HG03442 (cell line): ENCODE data around the gene GLB1L2.

Experiments used
- ATAC-seq: cut with Tn5 transposase; IDR thresholded peaks from one replicate; pipeline ENCODE4 v1.9.1; 2021; ENCODE audit warnings: mild to moderate bottlenecking, moderate library complexity; ENCODE audit not compliant: unreplicated experiment

GLB1L2 gene

GRCh38 chr11:134364261-134364660 is 32.5 kb downstream of the GLB1L2 start:
- ATAC-seq, result no peak

DNA sequence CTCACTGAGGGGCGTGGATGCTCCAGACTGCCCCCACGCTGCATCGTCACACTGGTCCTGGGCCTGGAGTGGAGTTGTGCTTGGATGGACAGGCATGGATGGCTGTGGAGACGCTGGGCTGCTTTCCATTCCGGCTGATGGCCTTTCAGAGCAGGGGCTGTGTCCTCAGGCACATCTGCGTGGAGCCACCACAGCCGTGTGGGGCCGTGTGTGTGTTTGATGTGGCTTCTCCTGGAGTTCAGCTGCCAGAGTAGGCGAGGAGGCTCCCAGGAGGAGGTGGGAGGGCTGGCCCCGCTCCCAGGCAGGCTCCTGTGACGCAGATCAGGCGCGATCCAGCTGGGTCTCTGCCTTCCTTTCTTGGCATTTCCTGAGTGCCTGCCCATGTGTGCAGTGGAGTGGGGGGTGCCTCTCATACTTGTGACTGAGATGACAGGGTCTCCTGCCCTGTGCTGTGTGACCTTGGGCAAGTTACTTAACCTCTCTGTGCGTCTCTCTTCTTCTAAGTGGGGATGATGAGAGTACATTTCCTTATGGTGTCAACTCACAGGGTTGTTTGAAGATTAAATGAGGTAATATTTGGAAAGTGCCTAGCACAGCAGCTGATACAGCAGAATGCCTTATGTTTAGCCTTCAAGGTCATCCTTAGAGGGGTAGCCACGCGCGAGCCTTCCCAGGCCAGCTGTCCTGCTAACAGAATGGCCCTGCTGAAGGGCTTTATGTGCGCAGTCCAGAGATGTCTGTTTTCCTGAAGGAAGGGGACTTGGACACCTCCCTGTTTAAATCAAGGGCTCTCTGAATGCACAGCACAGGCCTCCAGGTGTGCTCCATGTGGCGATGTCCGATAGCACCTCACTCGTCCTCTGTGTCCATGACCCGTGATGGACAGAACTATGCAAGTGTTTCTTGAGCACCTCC is 33.5 kb downstream of the GLB1L2 start:
- no peak for ATAC-seq

GRCh38 chr11:134366254-134366653 is 34.5 kb downstream of the GLB1L2 start:
- no peak for ATAC-seq

DNA sequence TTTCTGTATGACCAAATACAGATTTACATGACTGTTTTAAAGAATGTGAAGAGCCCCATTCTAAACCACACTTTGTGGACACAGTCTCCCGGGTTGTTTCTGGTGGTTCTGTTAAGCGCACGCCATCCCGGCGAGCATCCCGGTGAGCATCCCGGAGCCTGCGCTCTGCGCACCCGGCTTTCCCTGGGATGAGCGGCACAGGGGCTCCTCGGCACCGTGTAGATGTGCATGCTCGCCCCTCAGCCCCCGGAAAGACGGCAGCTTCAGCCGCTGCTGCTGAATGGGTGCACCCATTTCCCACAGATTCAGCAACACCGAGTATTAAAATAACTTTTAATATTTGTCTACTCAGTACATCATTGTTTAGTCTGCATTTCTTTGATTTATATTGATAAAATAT is 36.0 kb downstream of the GLB1L2 start:
- ATAC-seq, result no peak

DNA sequence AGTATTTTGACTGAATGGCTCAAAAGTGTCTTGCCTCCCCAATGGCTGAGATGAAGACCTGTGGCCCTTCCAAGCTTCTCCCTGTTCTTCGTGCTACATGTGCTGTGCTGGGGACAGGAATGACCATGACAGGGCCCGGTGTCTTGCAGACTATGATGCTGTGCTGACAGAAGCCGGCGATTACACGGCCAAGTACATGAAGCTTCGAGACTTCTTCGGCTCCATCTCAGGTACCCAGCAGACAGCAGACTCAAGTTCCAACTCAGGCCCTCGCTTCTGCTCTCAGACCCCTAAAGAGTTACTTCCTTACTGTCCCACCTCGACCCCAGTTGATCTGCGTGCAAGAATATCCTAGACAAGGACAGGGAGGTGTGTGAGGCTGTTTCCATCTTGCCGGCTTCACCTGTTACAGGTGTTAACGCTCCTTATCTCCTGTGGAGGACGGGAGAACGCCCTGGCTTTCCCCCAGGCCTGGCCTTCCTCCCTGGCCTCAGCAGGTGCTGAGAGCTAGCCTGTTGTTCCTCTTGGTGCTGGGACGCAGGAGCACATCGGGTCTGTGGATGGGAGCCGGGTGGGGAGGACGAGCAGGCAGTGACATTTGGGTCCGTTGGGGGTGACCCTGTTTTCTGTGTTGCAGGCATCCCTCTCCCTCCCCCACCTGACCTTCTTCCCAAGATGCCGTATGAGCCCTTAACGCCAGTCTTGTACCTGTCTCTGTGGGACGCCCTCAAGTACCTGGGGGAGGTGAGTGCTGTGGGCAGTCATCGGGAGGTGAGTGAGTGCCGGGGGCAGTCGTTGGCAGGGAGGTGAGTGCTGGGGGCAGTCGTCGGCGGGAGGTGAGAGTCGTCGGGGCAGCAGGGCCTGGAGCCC is 38.1 kb downstream of the GLB1L2 start:
- no peak for ATAC-seq

- ATAC-seq, result no peak
Observed at GRCh38 chr11:134370526-134371435, 39.0 kb downstream of the GLB1L2 start.

- ATAC-seq, result no peak
Observed at GRCh38 chr11:134371436-134372185, 39.8 kb downstream of the GLB1L2 start.

DNA sequence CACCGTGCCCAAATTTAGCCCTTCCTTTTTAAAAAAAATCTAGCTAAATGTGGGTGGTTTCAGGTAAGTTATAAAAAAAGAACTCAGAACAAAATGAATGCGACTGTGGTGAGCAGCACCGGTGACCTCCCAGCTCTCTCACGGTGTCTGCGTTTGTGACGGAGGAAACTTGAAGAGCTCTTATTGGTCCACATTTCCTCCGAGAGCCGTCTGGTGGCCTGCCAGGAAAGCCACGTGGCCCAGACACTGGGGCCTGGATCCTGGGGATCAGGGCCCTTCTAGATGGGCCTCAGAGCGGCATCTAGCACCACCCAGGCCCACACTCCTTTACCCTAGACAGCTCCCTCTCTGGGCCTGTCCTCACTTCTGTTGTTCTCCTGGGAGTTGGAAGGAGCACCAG is 40.7 kb downstream of the GLB1L2 start:
- no peak for ATAC-seq

- ATAC-seq, result no peak
Observed at GRCh38 chr11:134372961-134373360, 41.2 kb downstream of the GLB1L2 start.

- ATAC-seq, result no peak
Observed at GRCh38 chr11:134373591-134374052, 41.8 kb downstream of the GLB1L2 start.

DNA sequence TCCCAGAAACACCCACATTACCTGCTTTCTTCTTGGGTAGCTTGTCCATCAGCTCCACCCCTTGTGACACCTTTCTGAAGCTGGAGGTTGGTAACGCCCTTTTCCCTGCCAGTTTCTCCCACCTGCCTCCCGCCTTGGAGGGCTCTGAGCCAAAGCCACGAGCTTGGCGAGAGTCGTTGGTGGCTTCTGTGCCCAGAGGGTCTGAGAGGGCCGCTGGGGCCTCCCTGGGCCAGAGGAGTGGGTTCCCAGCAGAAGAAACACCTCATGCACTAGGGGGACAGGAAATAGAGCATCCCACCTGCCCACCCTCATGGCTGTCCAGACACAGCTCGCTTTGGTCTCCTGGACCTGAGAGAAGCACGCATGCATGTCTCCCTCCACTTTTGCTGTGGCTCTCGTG is 42.4 kb downstream of the GLB1L2 start:
- no peak for ATAC-seq

DNA sequence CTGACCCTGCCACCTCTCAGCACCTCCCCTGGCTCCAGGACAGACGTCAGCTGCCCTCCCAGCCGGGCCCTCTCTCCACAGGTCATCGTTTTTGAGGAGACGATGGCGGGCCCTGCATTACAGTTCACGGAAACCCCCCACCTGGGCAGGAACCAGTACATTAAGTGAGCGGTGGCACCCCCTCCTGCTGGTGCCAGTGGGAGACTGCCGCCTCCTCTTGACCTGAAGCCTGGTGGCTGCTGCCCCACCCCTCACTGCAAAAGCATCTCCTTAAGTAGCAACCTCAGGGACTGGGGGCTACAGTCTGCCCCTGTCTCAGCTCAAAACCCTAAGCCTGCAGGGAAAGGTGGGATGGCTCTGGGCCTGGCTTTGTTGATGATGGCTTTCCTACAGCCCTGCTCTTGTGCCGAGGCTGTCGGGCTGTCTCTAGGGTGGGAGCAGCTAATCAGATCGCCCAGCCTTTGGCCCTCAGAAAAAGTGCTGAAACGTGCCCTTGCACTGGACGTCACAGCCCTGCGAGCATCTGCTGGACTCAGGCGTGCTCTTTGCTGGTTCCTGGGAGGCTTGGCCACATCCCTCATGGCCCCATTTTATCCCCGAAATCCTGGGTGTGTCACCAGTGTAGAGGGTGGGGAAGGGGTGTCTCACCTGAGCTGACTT is 43.2 kb downstream of the GLB1L2 start:
- ATAC-seq, result no peak

DNA sequence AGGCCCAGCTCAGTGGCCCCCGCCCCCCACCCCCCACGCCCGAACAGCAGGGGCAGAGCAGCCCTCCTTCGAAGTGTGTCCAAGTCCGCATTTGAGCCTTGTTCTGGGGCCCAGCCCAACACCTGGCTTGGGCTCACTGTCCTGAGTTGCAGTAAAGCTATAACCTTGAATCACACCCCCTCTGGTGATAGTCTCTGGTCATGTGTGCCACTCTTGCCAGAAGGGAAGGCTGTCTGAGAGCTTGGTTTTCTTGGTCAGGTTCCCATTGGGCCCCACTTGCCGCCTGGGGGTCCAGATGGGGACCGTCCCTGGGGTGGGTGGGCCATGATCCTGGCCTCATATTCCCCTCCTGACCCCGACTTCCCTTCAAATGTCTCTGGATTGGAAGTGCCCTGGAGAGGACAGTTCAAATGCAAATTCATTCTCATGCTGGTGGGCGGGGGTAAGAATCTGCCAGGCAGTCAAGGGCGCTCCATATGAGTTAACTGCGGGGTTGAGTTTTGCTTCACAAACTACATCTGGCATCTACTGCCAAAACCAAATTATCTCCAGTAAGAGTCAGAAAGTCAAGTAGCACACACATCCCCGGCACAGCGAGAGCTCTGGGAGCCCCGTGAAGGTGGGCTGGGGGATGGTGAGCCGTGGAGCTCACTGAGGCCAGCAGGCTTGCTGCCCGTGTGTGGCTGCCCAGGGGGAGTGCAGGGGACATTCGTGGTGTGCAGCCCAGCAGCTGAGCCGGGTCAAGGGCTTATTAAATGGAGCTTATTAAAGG is 44.5 kb downstream of the GLB1L2 start:
- no peak for ATAC-seq

- ATAC-seq, result no peak
Observed at GRCh38 chr11:134377876-134378275, 46.1 kb downstream of the GLB1L2 start.

GRCh38 chr11:134379241-134379640 is 47.5 kb downstream of the GLB1L2 start:
- no peak for ATAC-seq

GRCh38 chr11:134380229-134380628 is 48.4 kb downstream of the GLB1L2 start:
- no peak for ATAC-seq

GRCh38 chr11:134380785-134381184 is 49.0 kb downstream of the GLB1L2 start:
- ATAC-seq, result no peak

- ATAC-seq, result no peak
Observed at GRCh38 chr11:134382257-134382656, 50.5 kb downstream of the GLB1L2 start.

DNA sequence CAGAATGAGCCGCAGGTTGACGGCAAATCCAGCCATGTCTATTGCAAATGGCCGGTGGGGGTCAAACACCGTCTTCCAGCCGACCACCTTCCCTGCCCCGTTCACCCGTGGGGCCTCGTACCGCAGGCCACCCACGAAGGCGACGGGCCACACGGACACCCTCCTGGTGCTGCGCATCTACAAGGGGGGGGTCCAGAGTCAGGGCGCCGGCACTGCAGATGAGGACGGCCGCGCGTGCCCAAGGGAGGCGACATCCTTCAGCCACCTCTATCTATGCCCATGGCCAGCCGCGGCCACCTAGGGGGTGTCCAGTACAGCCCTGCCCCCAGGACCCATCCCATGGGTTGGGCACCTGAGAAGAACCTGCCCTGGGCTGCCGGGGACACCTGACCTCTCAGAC is 51.0 kb downstream of the GLB1L2 start:
- ATAC-seq, result no peak
